Mesenchymal stem cell (in vitro differentiated cells and primary cell): Measurements from ENCODE around the gene FBXO44.

ENCODE experiments used
- DNase-seq: peaks from one replicate; pipeline ENCODE4 v3.0.0-alpha.2; 2013
- H2AFZ ChIP-seq: one replicate; pipeline ENCODE4 v1.6.1; 2013; ENCODE audit warnings: low read depth, mild to moderate bottlenecking, control low read depth, inconsistent platforms, low read length, moderate library complexity
- H2AK5ac ChIP-seq: 2 replicates; pipeline ENCODE4 v1.6.1; 2013; ENCODE audit warnings: low read length, moderate library complexity, mild to moderate bottlenecking, inconsistent platforms; ENCODE audit not compliant: severe bottlenecking
- H2BK120ac ChIP-seq: one replicate; pipeline ENCODE4 v1.6.1; 2013; ENCODE audit warnings: low read depth, mild to moderate bottlenecking, inconsistent platforms, low read length, moderate library complexity
- H2BK12ac ChIP-seq, 2 experiments: one replicate each; pipeline ENCODE4 v1.6.1; 2013; ENCODE audit warnings: inconsistent platforms in 2 of 2, low read length in 2 of 2, mild to moderate bottlenecking in 2 of 2, moderate library complexity in 2 of 2, control low read depth in 1 of 2
- H2BK15ac ChIP-seq: one replicate; pipeline ENCODE4 v1.6.1; 2013; ENCODE audit warnings: mild to moderate bottlenecking, low read depth, inconsistent platforms; ENCODE audit not compliant: poor library complexity, severe bottlenecking
- H2BK5ac ChIP-seq: 2 replicates; pipeline ENCODE4 v1.6.1; 2013; ENCODE audit warnings: low read depth, mild to moderate bottlenecking, low read length, control low read depth, inconsistent platforms; ENCODE audit not compliant: poor library complexity, severe bottlenecking
- H3K14ac ChIP-seq, 2 experiments: one replicate each; pipeline ENCODE4 v1.6.1; 2013; ENCODE audit warnings: inconsistent platforms in 2 of 2, low read length in 2 of 2, control low read depth in 1 of 2, mild to moderate bottlenecking in 1 of 2, moderate library complexity in 1 of 2
- H3K18ac ChIP-seq, 2 experiments: one replicate each; pipeline ENCODE4 v1.6.1; 2013; ENCODE audit warnings: inconsistent platforms in 2 of 2, low read length in 2 of 2, control low read depth in 1 of 2, low read depth in 1 of 2, mild to moderate bottlenecking in 1 of 2
- H3K23ac ChIP-seq, 2 experiments: one replicate each; pipeline ENCODE4 v1.6.1; 2013; ENCODE audit warnings: inconsistent platforms in 2 of 2, low read length in 2 of 2, mild to moderate bottlenecking in 2 of 2, moderate library complexity in 2 of 2, control low read depth in 1 of 2
- H3K27ac ChIP-seq: 2 replicates; pipeline ENCODE4 v1.5.1; 2013; ENCODE audit warnings: mild to moderate bottlenecking, moderate library complexity, low read length, control low read depth, inconsistent platforms; ENCODE audit not compliant: poor library complexity, severe bottlenecking
- H3K27me3 ChIP-seq, 2 experiments: 2 replicates each; pipeline versions ENCODE4 v1.6.1 to v1.7.0; 2013; ENCODE audit warnings: low read length in 2 of 2, mild to moderate bottlenecking in 2 of 2, moderate library complexity in 2 of 2, control low read depth in 1 of 2, inconsistent platforms in 1 of 2; ENCODE audit not compliant: control insufficient read depth in 1 of 2, insufficient read depth in 1 of 2
- H3K36me3 ChIP-seq, 2 experiments: 2 replicates each; pipeline versions ENCODE4 v1.6.1 to v1.7.0; 2013; ENCODE audit warnings: low read length in 2 of 2, control low read depth in 1 of 2, inconsistent platforms in 1 of 2, low read depth in 1 of 2, mild to moderate bottlenecking in 1 of 2; ENCODE audit not compliant: insufficient read depth in 2 of 2, control insufficient read depth in 1 of 2
- H3K4ac ChIP-seq, 2 experiments: one replicate each; pipeline ENCODE4 v1.6.1; 2013; ENCODE audit warnings: inconsistent platforms in 2 of 2, low read length in 2 of 2, mild to moderate bottlenecking in 2 of 2, moderate library complexity in 2 of 2, control low read depth in 1 of 2, low read depth in 1 of 2
- H3K4me1 ChIP-seq: 2 replicates; pipeline ENCODE4 v1.6.1; 2013; ENCODE audit warnings: low read depth, low read length, control low read depth; ENCODE audit not compliant: control insufficient read depth, insufficient read depth
- H3K4me2 ChIP-seq: 2 replicates; pipeline ENCODE4 v1.6.1; 2013; ENCODE audit warnings: low read length, mild to moderate bottlenecking, inconsistent platforms; ENCODE audit not compliant: poor library complexity, severe bottlenecking
- H3K4me3 ChIP-seq, 2 experiments: 2 replicates each; pipeline versions ENCODE4 v1.5.1 to v1.7.0; 2013; ENCODE audit warnings: low read length in 2 of 2, mild to moderate bottlenecking in 2 of 2, control low read depth in 1 of 2, low read depth in 1 of 2; ENCODE audit not compliant: insufficient read depth in 1 of 2
- H3K79me1 ChIP-seq: replicated peaks from 2 replicates; pipeline ENCODE4 v1.6.1; 2013; ENCODE audit warnings: mild to moderate bottlenecking, control low read depth, low read length, inconsistent platforms; ENCODE audit not compliant: poor library complexity, severe bottlenecking
- H3K9ac ChIP-seq: 2 replicates; pipeline ENCODE4 v1.7.0; 2013; ENCODE audit warnings: mild to moderate bottlenecking, low read length, moderate library complexity
- H3K9me3 ChIP-seq: 2 replicates; pipeline ENCODE4 v1.7.0; 2013; ENCODE audit warnings: mild to moderate bottlenecking, low read length; ENCODE audit not compliant: control insufficient read depth
- H4K8ac ChIP-seq: one replicate; pipeline ENCODE4 v1.6.1; 2013; ENCODE audit warnings: inconsistent platforms, mild to moderate bottlenecking, low read length, moderate library complexity
- H4K91ac ChIP-seq: one replicate; pipeline ENCODE4 v1.6.1; 2013; ENCODE audit warnings: mild to moderate bottlenecking, low read length, inconsistent platforms
- WGBS: methylation state at CpG from one replicate; pipeline ENCODE4 v1.1.7; 2013; ENCODE audit warnings: mixed read lengths; 5-methylcytosine and 5-hydroxymethylcytosine counted together

The FBXO44 gene

DNA sequence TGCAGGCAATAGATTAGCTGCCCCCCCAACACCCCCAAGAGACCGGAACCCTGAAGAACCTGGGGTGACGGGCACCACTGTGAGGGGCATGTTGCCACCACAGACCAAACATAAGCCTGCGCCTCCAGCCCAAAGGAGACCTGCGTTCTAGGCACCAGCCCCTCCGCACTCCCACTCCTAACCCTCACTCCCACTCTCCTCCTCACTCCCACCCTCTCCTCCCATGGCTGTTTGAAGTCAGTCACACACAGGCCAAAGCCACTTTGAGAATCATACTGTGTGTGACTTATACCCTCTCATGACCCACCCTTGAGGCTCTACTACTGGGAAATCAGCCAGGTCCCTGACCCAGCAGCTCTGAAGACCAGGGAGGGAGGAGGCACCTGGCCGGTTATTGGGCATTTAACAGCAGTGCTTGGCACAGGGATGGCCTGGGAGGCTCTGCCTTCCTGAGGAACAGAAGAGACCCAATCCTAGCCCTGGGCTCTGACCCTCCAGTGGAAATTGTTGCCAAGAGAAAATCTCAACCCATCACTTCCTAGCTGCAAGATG lies 44.0 kb upstream of the FBXO44 start:
- 59% methylated on average over 6 of the region's 6 CpGs for WGBS
- no peak overlapping the region for H2BK5ac ChIP-seq
- no peak overlapping the region for H3K4ac ChIP-seq
- DNase-seq = no peak
- H2BK15ac ChIP-seq = no peak overlapping the region
- H3K9ac ChIP-seq = no peak overlapping the region
- H3K18ac ChIP-seq = no peak overlapping the region
- H3K4me3 ChIP-seq = no peak overlapping the region
- H3K36me3 ChIP-seq = no peaks in the 10 kb centered on the region
- no peak overlapping the region for H2AFZ ChIP-seq
- peaks cover 0 to 41% of the 10 kb centered on the region in 2 experiments for H3K27me3 ChIP-seq
- no peak overlapping the region for H2AK5ac ChIP-seq
- no peaks in the 10 kb centered on the region for H3K79me1 ChIP-seq
- no peak overlapping the region for H3K23ac ChIP-seq
- no peak overlapping the region for H4K8ac ChIP-seq
- H3K9me3 ChIP-seq = peaks cover 8% of the 10 kb centered on the region
- no peaks in the 10 kb centered on the region for H3K4me1 ChIP-seq
- H2BK12ac ChIP-seq = no peak overlapping the region
- no peak overlapping the region for H3K27ac ChIP-seq
- H2BK120ac ChIP-seq = no peak overlapping the region
- H3K4me2 ChIP-seq = no peak overlapping the region
- H4K91ac ChIP-seq = no peak overlapping the region
- H3K14ac ChIP-seq = no peak overlapping the region

DNA sequence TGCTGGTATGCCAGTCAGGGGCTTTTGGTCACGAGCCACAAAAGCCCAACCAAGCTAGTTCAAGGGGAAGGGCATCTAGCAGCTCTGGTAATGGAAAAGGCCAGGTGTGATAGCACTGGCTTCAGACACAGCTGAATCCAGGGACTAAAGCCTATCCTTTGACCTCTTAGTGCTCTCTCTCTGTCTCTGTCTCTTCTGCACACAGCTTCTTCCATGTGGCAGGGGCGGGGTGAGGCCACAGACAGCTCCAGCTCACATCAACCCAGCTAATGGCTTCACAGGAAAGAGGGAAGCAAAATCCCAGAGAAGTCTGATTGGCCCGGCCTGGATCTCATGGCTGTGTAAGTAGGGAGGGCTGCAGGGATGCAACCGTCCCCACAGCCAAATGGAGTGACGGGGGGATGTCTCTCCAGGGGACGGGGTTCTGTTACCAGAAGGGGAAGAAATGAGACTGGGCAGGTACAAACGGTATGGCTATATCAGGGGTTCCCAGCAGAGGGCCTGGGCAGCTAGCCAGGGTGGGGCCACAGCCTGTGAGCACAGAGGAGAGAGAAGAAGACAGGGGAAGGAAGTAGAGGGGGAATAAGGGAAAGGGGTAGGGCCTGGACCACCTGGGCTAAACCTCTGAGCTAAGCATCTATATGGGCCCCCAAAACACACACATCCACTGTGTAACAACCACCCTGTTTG lies 42.9 kb upstream of the FBXO44 start:
- H2AK5ac ChIP-seq = no peak overlapping the region
- H2AFZ ChIP-seq = no peak overlapping the region
- H3K27me3 ChIP-seq = peaks cover 0 to 51% of the 10 kb centered on the region in 2 experiments
- H3K36me3 ChIP-seq = no peaks in the 10 kb centered on the region
- 64% methylated on average over 7 of the region's 7 CpGs for WGBS
- H3K14ac ChIP-seq = no peak overlapping the region
- peaks cover 7% of the 10 kb centered on the region for H3K9me3 ChIP-seq
- DNase-seq = no peak
- H3K4me1 ChIP-seq = no peaks in the 10 kb centered on the region
- H3K9ac ChIP-seq = no peak overlapping the region
- no peak overlapping the region for H4K91ac ChIP-seq
- H2BK5ac ChIP-seq = no peak overlapping the region
- H3K23ac ChIP-seq = no peak overlapping the region
- H3K4me2 ChIP-seq = no peak overlapping the region
- H3K27ac ChIP-seq = no peak overlapping the region
- H3K4me3 ChIP-seq = no peak overlapping the region
- no peak overlapping the region for H3K18ac ChIP-seq
- H3K4ac ChIP-seq = no peak overlapping the region
- no peak overlapping the region for H2BK15ac ChIP-seq
- no peaks in the 10 kb centered on the region for H3K79me1 ChIP-seq
- no peak overlapping the region for H4K8ac ChIP-seq
- no peak overlapping the region for H2BK12ac ChIP-seq
- H2BK120ac ChIP-seq = no peak overlapping the region

DNA sequence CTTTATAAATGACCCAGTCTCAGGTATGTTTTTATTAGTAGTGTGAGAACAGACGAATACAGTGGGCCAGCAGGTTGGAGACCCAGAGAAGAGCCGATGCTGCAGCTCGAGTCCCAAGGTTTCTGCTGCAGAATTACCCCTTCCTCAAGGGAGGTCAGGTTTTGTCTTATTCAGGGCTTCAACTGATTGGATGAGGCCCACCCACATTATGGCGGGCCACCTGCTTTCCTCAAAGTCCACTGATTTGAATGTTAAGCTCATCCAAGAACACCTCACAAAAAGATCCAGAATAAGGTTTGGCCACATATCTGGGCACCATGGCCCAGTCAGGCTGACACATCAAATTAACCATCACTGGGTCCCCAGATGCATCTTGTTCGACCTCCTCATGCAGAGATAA lies 41.3 kb upstream of the FBXO44 start:
- H2AFZ ChIP-seq = no peak overlapping the region
- H3K18ac ChIP-seq = no peak overlapping the region

DNA sequence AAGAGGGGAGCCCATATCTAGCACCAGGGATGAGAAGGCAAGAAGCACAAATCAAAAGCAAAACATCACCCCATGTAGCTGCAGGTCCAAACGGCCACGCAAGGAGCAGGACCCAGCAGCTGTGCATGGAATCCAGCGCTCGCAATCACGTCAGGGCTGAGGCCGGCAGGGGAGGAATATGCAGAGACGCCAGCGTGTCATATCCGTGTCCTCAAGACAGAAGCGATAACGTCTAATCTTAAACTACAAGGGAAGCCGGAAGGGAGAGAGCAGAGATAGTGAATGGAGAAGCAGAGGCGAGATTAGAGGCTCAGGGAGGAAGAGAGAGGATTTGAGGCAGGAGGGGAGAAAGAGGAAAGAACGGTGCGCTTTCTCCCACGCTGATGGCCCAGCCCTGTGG lies 39.6 kb upstream of the FBXO44 start:
- H3K4ac ChIP-seq = no peak overlapping the region
- H2BK120ac ChIP-seq = no peak overlapping the region
- DNase-seq = no peak
- no peaks in the 10 kb centered on the region for H3K79me1 ChIP-seq
- no peak overlapping the region for H2BK12ac ChIP-seq
- no peaks in the 10 kb centered on the region for H3K36me3 ChIP-seq
- H3K9me3 ChIP-seq = peaks cover 4% of the 10 kb centered on the region
- H3K27me3 ChIP-seq = peaks cover 7 to 77% of the 10 kb centered on the region in 2 experiments
- no peak overlapping the region for H4K8ac ChIP-seq
- WGBS = 68% methylated on average over 14 of the region's 16 CpGs
- H2BK15ac ChIP-seq = no peak overlapping the region
- no peak overlapping the region for H3K9ac ChIP-seq
- H3K4me3 ChIP-seq = no peak overlapping the region
- H2AK5ac ChIP-seq = no peak overlapping the region
- H3K14ac ChIP-seq = no peak overlapping the region
- H3K18ac ChIP-seq = no peak overlapping the region
- no peak overlapping the region for H2AFZ ChIP-seq
- no peak overlapping the region for H2BK5ac ChIP-seq
- H3K27ac ChIP-seq = no peak overlapping the region
- no peak overlapping the region for H3K23ac ChIP-seq
- H3K4me2 ChIP-seq = no peak overlapping the region
- no peak overlapping the region for H4K91ac ChIP-seq
- H3K4me1 ChIP-seq = no peaks in the 10 kb centered on the region

More for the DNA sequence above, 41.3 kb upstream of the FBXO44 start:
- no peak overlapping the region for H2AK5ac ChIP-seq
- H3K23ac ChIP-seq = no peak overlapping the region
- H3K27ac ChIP-seq = no peak overlapping the region
- no peak overlapping the region for H2BK5ac ChIP-seq
- H3K4me1 ChIP-seq = no peaks in the 10 kb centered on the region
- no peak overlapping the region for H4K91ac ChIP-seq
- no peak overlapping the region for H4K8ac ChIP-seq
- H3K36me3 ChIP-seq = no peaks in the 10 kb centered on the region
- no peak overlapping the region for H3K4me3 ChIP-seq
- no peak overlapping the region for H3K4me2 ChIP-seq
- 66% methylated on average over 5 of the region's 5 CpGs for WGBS
- H3K14ac ChIP-seq = no peak overlapping the region
- no peak overlapping the region for H2BK12ac ChIP-seq
- DNase-seq = no peak
- peaks cover 0 to 67% of the 10 kb centered on the region in 2 experiments for H3K27me3 ChIP-seq
- no peak overlapping the region for H2BK15ac ChIP-seq
- no peak overlapping the region for H3K9ac ChIP-seq
- no peak overlapping the region for H3K4ac ChIP-seq
- H3K79me1 ChIP-seq = no peaks in the 10 kb centered on the region
- peaks cover 4% of the 10 kb centered on the region for H3K9me3 ChIP-seq
- no peak overlapping the region for H2BK120ac ChIP-seq
